HEK293 (cell line): Measurements from ENCODE around the gene SYS1.

Experiments used
- CTCF ChIA-PET: fragments of 350-600 bp; formaldehyde crosslinking; extraction: SDS; loops from one replicate; lab custom pipeline; 2021; ENCODE audit warnings: antibody characterized with exemption; lab: Yijun Ruan, JAX
- POLR2A ChIA-PET: fragments of 300-600 bp; formaldehyde crosslinking; extraction: SDS; loops from one replicate; lab custom pipeline; 2020; ENCODE audit warnings: antibody characterized with exemption, inconsistent platforms; lab: Yijun Ruan, JAX
- H3K27ac ChIP-seq: fragments of 200-500 bp; sonication (Bioruptor generic); 2 replicates; pipeline ENCODE4 v1.5.1; 2014; ENCODE audit warnings: low read depth, low read length, control low read depth, inconsistent platforms; ENCODE audit errors: extremely low read depth
- H3K36me3 ChIP-seq, 2 experiments: fragments of 200-500 bp in 1 of 2; sonication (Bioruptor generic) in 1 of 2; 1 replicate in 1 of 2; 2 replicates in 1 of 2; pipeline ENCODE4 v1.5.1; 2014 to 2017; ENCODE audit warnings: inconsistent platforms in 2 of 2, low read length in 2 of 2; ENCODE audit not compliant: control insufficient read depth in 2 of 2, insufficient read depth in 1 of 2
- H3K4me1 ChIP-seq: fragments of 200-500 bp; sonication (Bioruptor generic); 2 replicates; pipeline ENCODE4 v1.5.1; 2014; ENCODE audit warnings: mild to moderate bottlenecking, low read length, inconsistent platforms; ENCODE audit not compliant: control insufficient read depth, insufficient read depth
- H3K4me3 ChIP-seq: 2 replicates; pipeline ENCODE4 v1.5.1; 2011; ENCODE audit warnings: low read depth, mild to moderate bottlenecking, control low read depth, low read length, moderate library complexity
- H3K9me3 ChIP-seq: fragments of 200-500 bp; sonication (Bioruptor generic); 2 replicates; pipeline ENCODE4 v1.5.1; 2014; ENCODE audit warnings: low read depth, low read length, inconsistent platforms; ENCODE audit not compliant: control insufficient read depth, insufficient read depth
- FEZF1 ChIP-seq: fragments of 450-650 bp; formaldehyde crosslinking; IDR thresholded peaks from 2 replicates; pipeline ENCODE4 v1.5.1; 2016; ENCODE audit warnings: missing biosample characterization, missing genetic modification characterization
- GLIS1 ChIP-seq: fragments of 450-650 bp; formaldehyde crosslinking; IDR thresholded peaks from 2 replicates; pipeline ENCODE4 v1.5.1; 2016; ENCODE audit warnings: missing biosample characterization, missing genetic modification characterization
- KLF16 ChIP-seq: fragments of 450-650 bp; formaldehyde crosslinking; IDR thresholded peaks from 2 replicates; pipeline ENCODE4 v1.5.1; 2017; ENCODE audit warnings: missing biosample characterization, missing genetic modification characterization
- ZBTB17 ChIP-seq: fragments of 450-650 bp; formaldehyde crosslinking; IDR thresholded peaks from 2 replicates; pipeline ENCODE4 v1.5.1; 2016; ENCODE audit warnings: missing biosample characterization, missing genetic modification characterization
- ZBTB8A ChIP-seq: fragments of 450-650 bp; formaldehyde crosslinking; IDR thresholded peaks from 2 replicates; pipeline ENCODE4 v1.5.1; 2016; ENCODE audit warnings: missing biosample characterization, missing genetic modification characterization
- ZFP37 ChIP-seq: fragments of 450-650 bp; formaldehyde crosslinking; IDR thresholded peaks from 2 replicates; pipeline ENCODE4 v1.5.1; 2016; ENCODE audit warnings: missing biosample characterization, missing genetic modification characterization
- ZIC2 ChIP-seq: fragments of 450-650 bp; formaldehyde crosslinking; IDR thresholded peaks from 2 replicates; pipeline ENCODE4 v1.5.1; 2016; ENCODE audit warnings: missing biosample characterization, missing genetic modification characterization
- ZNF121 ChIP-seq: fragments of 450-650 bp; formaldehyde crosslinking; IDR thresholded peaks from 2 replicates; pipeline ENCODE4 v1.5.1; 2016; ENCODE audit warnings: missing biosample characterization, missing genetic modification characterization
- ZNF221 ChIP-seq: fragments of 450-650 bp; formaldehyde crosslinking; IDR thresholded peaks from 2 replicates; pipeline ENCODE4 v1.5.1; 2017; ENCODE audit warnings: missing biosample characterization, missing genetic modification characterization, borderline replicate concordance
- ZNF391 ChIP-seq: fragments of 450-650 bp; formaldehyde crosslinking; IDR thresholded peaks from 2 replicates; pipeline ENCODE4 v1.5.1; 2016; ENCODE audit warnings: low read depth, missing biosample characterization, missing genetic modification characterization, borderline replicate concordance
- ZNF521 ChIP-seq: fragments of 450-650 bp; formaldehyde crosslinking; IDR thresholded peaks from 2 replicates; pipeline ENCODE4 v1.5.1; 2017; ENCODE audit warnings: missing biosample characterization, mild to moderate bottlenecking, missing genetic modification characterization
- ZNF555 ChIP-seq: fragments of 450-650 bp; formaldehyde crosslinking; conservative IDR thresholded peaks from 2 replicates; pipeline ENCODE4 v1.5.1; 2017; ENCODE audit warnings: missing biosample characterization, mild to moderate bottlenecking, missing genetic modification characterization, inconsistent platforms
- ZNF623 ChIP-seq: fragments of 450-650 bp; formaldehyde crosslinking; IDR thresholded peaks from 2 replicates; pipeline ENCODE4 v1.5.1; 2016; ENCODE audit warnings: missing biosample characterization, missing genetic modification characterization
- ZNF624 ChIP-seq: fragments of 450-650 bp; formaldehyde crosslinking; IDR thresholded peaks from 2 replicates; pipeline ENCODE4 v1.5.1; 2017; ENCODE audit warnings: missing biosample characterization, missing genetic modification characterization
- ZNF660 ChIP-seq: fragments of 450-650 bp; IDR thresholded peaks from 2 replicates; pipeline ENCODE4 v1.5.1; 2018; ENCODE audit warnings: missing biosample characterization, mild to moderate bottlenecking, missing genetic modification characterization
- ZNF701 ChIP-seq: fragments of 450-650 bp; formaldehyde crosslinking; IDR thresholded peaks from 2 replicates; pipeline ENCODE4 v1.5.1; 2016; ENCODE audit warnings: missing biosample characterization, missing genetic modification characterization
- ZNF76 ChIP-seq: fragments of 450-650 bp; formaldehyde crosslinking; IDR thresholded peaks from 2 replicates; pipeline ENCODE4; 2016; ENCODE audit warnings: low read depth, missing biosample characterization, missing genetic modification characterization, borderline replicate concordance
- ZNF768 ChIP-seq: fragments of 450-650 bp; formaldehyde crosslinking; IDR thresholded peaks from 2 replicates; pipeline ENCODE4 v1.5.1; 2018; ENCODE audit warnings: missing biosample characterization, mild to moderate bottlenecking, missing genetic modification characterization
- TF ChIP-seq, protein P1 (sequence below): fragments of 450-650 bp; formaldehyde crosslinking; IDR thresholded peaks from 2 replicates; pipeline ENCODE4 v1.5.1; 2016; ENCODE audit warnings: missing biosample characterization, missing genetic modification characterization
- TF ChIP-seq, protein P2 (sequence below): fragments of 450-650 bp; formaldehyde crosslinking; optimal IDR thresholded peaks from 2 replicates; pipeline ENCODE3; 2016; ENCODE audit warnings: missing biosample characterization, mild to moderate bottlenecking, missing genetic modification characterization
- TF ChIP-seq, protein P3 (sequence below): fragments of 450-650 bp; formaldehyde crosslinking; IDR thresholded peaks from 2 replicates; pipeline ENCODE4 v1.5.1; 2017; ENCODE audit warnings: missing biosample characterization, missing genetic modification characterization
- TF ChIP-seq, protein P4 (sequence below): fragments of 450-650 bp; formaldehyde crosslinking; IDR thresholded peaks from 2 replicates; pipeline ENCODE4 v1.5.1; 2016; ENCODE audit warnings: missing biosample characterization, missing genetic modification characterization

SYS1 gene

DNA sequence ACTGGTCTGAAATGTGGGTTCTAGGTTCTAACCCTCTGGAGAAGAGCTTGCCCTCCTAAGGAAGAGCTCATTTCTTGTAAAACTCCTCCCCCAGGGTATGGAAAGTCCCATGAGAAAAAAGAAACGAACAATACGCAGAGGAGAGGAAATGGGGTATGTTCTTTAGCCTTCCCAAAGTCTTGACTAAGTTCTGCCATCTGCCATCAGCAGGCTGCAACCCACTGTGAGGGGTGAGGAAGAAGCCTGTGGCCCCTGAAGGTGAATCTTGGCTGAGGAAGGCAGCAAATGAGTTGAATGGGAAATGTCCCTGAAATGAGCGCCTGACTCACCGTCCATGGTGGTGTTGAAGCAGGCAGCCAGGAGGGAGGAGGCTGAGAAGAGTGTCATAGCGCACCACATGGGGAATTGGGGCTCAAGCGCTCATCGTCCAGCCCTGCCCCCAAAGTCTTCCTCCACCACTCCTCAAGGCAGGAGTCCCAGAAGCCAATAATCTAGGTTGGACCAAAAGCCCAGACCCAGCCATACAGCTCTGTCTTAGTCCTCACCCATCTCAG is 44.5 kb upstream of the SYS1 start:
- ChIA-PET CTCF (interaction anchor here (0.7 to 6.3 kb wide), 26 partner anchors 13 to 460 kb away, joined by 3 to 53 read pairs (median 4); partner anchors contain the start of gene SYS1), POLR2A (interaction anchor here (1.0 to 1.2 kb wide), 2 partner anchors 24 to 44 kb away, joined by 3 to 12 read pairs; partner anchors contain the start of gene SYS1)
- Histone ChIP-seq H3K36me3 (no peaks in the 10 kb centered on the region), H3K4me3 (no peak overlapping the region), H3K9me3 (no peaks in the 10 kb centered on the region), H3K4me1 (no peaks in the 10 kb centered on the region; the same call in 1 of the 2 replicates), H3K27ac (0 out of 2 replicates have a peak overlapping the region, but pooled peaks have one; percentile 2)
- no peak for TF ChIP-seq ZNF521 (tag by site-specific recombination)
- no peak for TF ChIP-seq ZBTB17
- TF ChIP-seq ZNF391, result no peak
- no peak for TF ChIP-seq FEZF1 (tag by site-specific recombination)
- TF ChIP-seq KLF16 (tag by site-specific recombination), result no peak
- TF ChIP-seq, protein P1, sequence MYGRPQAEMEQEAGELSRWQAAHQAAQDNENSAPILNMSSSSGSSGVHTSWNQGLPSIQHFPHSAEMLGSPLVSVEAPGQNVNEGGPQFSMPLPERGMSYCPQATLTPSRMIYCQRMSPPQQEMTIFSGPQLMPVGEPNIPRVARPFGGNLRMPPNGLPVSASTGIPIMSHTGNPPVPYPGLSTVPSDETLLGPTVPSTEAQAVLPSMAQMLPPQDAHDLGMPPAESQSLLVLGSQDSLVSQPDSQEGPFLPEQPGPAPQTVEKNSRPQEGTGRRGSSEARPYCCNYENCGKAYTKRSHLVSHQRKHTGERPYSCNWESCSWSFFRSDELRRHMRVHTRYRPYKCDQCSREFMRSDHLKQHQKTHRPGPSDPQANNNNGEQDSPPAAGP, result no peak
- no peak for TF ChIP-seq ZNF768 (tag by site-specific recombination)
- no peak for TF ChIP-seq ZNF660
- TF ChIP-seq ZNF221 (tag by site-specific recombination), result no peak

DNA sequence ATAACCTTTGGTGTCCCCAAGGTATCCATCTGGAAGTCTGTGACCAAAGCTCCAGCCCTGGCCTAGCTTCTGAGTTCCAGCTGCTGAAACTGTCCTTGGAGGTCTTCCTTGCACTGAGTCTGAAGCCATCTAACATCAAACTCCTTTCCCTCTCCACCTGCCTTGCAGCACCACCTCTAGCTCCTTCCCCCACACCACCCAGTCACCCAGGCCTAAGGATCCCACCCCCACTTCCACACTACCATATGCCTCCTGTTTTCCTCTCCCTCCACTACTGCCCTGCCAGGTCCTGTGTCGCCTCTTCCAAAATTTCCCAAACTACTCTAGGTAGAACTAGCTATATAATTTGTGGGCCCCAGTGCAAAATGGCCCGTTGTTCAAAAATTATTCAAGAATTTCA is 44.0 kb upstream of the SYS1 start:
- CTCF ChIA-PET, result interaction anchor here (0.6 to 6.3 kb wide), 36 partner anchors 12 to 459 kb away, joined by 3 to 53 read pairs (median 5); partner anchors contain the start of gene SYS1
- POLR2A ChIA-PET, result interaction anchor here (1.0 to 1.2 kb wide), 2 partner anchors 25 to 44 kb away, joined by 3 to 12 read pairs; partner anchors contain the start of gene SYS1
- no peak overlapping the region for H3K4me3 ChIP-seq
- no peaks in the 10 kb centered on the region for H3K36me3 ChIP-seq
- 0 out of 2 replicates have a peak overlapping the region, but pooled peaks have one; percentile 2 for H3K27ac ChIP-seq
- H3K9me3 ChIP-seq, result no peaks in the 10 kb centered on the region
- TF ChIP-seq ZNF624 (no peak), ZFP37 (tag by site-specific recombination) (no peak), ZBTB8A (no peak), ZNF701 (no peak), GLIS1 (tag by site-specific recombination) (no peak), ZIC2 (tag by site-specific recombination) (no peak)
- TF ChIP-seq, protein P2, sequence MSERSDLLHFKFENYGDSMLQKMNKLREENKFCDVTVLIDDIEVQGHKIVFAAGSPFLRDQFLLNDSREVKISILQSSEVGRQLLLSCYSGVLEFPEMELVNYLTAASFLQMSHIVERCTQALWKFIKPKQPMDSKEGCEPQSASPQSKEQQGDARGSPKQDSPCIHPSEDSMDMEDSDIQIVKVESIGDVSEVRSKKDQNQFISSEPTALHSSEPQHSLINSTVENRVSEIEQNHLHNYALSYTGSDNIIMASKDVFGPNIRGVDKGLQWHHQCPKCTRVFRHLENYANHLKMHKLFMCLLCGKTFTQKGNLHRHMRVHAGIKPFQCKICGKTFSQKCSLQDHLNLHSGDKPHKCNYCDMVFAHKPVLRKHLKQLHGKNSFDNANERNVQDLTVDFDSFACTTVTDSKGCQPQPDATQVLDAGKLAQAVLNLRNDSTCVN, result no peak
- TF ChIP-seq, protein P3, sequence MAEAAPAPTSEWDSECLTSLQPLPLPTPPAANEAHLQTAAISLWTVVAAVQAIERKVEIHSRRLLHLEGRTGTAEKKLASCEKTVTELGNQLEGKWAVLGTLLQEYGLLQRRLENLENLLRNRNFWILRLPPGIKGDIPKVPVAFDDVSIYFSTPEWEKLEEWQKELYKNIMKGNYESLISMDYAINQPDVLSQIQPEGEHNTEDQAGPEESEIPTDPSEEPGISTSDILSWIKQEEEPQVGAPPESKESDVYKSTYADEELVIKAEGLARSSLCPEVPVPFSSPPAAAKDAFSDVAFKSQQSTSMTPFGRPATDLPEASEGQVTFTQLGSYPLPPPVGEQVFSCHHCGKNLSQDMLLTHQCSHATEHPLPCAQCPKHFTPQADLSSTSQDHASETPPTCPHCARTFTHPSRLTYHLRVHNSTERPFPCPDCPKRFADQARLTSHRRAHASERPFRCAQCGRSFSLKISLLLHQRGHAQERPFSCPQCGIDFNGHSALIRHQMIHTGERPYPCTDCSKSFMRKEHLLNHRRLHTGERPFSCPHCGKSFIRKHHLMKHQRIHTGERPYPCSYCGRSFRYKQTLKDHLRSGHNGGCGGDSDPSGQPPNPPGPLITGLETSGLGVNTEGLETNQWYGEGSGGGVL (tag by site-specific recombination), result peak; percentile 74
- no peaks in the 10 kb centered on the region; the same call in 1 of the 2 replicates for H3K4me1 ChIP-seq

DNA sequence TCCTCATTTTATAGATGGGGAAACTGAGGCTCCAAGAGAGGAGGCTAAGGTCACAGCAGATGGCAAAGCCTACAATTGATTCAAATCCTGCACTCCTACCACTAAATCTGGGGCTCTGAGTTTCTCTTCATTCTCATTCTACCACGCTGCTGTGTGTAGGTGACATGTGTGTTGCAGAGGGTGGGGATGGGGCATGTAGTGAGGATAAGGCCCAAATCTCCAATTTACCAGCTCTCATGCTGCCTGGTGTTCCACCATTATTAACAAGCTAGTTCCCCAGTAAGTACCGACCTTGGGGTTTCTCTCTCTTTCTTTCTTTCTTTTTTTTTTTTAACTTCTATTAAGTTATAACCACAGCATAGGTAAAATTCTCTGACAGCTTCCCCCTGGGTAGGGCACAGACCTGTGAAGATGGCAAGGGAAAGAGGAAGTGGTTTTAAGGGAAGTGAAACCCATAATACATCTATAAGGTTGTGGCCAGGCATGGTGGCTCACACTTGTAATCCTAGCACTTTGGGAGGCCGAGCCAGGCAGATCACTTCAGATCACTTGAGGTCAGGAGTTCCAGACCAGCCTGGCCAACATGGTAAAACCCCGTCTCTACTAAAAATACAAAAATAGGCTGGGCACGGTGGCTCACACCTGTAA is 41.9 kb upstream of the SYS1 start:
- ChIA-PET POLR2A (interaction anchor here (0.7 to 1.8 kb wide), 3 partner anchors 21 to 449 kb away, joined by 3 to 6 read pairs (median 3); no protein-coding TSS in a partner anchor), CTCF (interaction anchor here (0.6 to 6.3 kb wide), 16 partner anchors 9 to 736 kb away, joined by 3 to 53 read pairs (median 5); partner anchors contain the start of genes PIGT and SYS1)
- Histone ChIP-seq H3K4me3 (no peak overlapping the region), H3K36me3 (peaks cover 0 to 4% of the 10 kb centered on the region in 2 experiments; a peak in 1 of 3 replicates), H3K4me1 (no peaks in the 10 kb centered on the region; the same call in 1 of the 2 replicates), H3K9me3 (no peaks in the 10 kb centered on the region), H3K27ac (no peak overlapping the region)
- TF ChIP-seq, protein P4, sequence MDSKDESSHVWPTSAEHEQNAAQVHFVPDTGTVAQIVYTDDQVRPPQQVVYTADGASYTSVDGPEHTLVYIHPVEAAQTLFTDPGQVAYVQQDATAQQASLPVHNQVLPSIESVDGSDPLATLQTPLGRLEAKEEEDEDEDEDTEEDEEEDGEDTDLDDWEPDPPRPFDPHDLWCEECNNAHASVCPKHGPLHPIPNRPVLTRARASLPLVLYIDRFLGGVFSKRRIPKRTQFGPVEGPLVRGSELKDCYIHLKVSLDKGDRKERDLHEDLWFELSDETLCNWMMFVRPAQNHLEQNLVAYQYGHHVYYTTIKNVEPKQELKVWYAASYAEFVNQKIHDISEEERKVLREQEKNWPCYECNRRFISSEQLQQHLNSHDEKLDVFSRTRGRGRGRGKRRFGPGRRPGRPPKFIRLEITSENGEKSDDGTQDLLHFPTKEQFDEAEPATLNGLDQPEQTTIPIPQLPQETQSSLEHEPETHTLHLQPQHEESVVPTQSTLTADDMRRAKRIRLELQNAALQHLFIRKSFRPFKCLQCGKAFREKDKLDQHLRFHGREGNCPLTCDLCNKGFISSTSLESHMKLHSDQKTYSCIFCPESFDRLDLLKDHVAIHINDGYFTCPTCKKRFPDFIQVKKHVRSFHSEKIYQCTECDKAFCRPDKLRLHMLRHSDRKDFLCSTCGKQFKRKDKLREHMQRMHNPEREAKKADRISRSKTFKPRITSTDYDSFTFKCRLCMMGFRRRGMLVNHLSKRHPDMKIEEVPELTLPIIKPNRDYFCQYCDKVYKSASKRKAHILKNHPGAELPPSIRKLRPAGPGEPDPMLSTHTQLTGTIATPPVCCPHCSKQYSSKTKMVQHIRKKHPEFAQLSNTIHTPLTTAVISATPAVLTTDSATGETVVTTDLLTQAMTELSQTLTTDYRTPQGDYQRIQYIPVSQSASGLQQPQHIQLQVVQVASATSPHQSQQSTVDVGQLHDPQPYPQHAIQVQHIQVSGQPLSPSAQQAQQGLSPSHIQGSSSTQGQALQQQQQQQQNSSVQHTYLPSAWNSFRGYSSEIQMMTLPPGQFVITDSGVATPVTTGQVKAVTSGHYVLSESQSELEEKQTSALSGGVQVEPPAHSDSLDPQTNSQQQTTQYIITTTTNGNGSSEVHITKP, result no peak
- TF ChIP-seq ZNF555 (tag by site-specific recombination) (no peak), ZNF121 (tag by site-specific recombination) (no peak), ZNF76 (tag by site-specific recombination) (no peak), ZNF623 (tag by site-specific recombination) (no peak)
